Activated CD4-positive, alpha-beta T cell treated with anti-CD3 and anti-CD28 coated beads, Interleukin-2, amount 50 U/mL, for 24 hours (primary cell): Measurements from ENCODE around the gene LSM3.

ENCODE experiments used
- DNase-seq, 2 donors: peaks; one replicate each; pipeline ENCODE4 v3.0.0-alpha.2; 2020; ENCODE audit warnings: low read depth in 1 of 2, low spot score in 1 of 2

Gene LSM3

GRCh38 chr3:14143271-14144225 is 35.1 kb upstream of the LSM3 start:
- no peak for DNase-seq

DNA sequence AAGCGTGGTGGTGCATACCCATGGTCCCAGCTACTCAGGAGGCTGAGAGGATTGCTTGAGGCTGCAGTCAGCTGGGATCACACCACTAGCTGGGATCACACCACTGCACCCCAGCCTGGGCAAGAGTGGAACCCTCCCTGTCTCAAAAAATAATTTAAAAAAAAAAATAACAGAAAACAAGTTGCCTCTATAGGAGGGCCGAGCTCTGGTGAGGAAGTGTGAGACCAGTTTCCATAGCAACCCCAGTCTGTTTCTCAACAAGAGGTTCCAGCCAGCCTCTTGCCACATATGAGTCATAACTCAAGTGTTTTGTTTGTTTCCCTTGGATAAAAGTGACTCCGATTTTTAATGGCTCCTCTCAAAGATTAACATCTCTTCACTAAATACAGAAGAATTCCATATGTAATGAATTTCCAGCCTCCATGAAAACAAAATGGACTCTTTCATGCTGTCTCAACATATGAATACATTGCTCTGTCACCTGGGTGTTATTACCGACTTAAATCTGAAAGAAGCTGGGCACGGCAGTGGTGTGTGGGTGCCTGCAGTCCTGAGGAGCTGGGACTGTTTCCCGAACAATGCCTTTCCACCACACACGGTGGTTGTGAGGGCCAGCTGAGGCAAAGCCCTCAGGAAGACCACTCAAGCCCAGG is 34.1 kb upstream of the LSM3 start:
- peak in 1 of 2 donors; percentile 71 for DNase-seq

GRCh38 chr3:14145236-14145635 is 33.4 kb upstream of the LSM3 start:
- DNase-seq: no peak

- no peak for DNase-seq
Measured at GRCh38 chr3:14145670-14146380, 32.8 kb upstream of the LSM3 start.

- DNase-seq: no peak
Measured at GRCh38 chr3:14146381-14147065, 32.1 kb upstream of the LSM3 start.

DNA sequence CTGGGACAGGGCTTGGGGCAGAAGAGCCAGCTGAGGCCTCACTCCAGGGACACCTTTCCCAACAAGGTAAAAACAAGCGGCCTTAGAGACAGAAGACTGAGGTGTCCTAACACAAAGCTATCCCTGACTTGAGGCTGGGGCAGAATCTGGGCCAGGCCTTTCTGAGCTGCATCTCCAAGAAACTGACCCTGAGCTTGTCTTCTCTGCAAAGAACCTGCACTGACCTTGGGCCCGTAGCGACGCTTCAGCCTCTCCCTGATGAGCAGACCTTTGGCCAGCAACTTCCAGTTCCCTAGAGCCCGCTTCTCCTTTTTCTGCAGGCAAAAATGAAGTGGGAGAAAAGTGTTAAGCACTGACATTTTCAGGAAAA is 31.6 kb upstream of the LSM3 start:
- no peak for DNase-seq

DNA sequence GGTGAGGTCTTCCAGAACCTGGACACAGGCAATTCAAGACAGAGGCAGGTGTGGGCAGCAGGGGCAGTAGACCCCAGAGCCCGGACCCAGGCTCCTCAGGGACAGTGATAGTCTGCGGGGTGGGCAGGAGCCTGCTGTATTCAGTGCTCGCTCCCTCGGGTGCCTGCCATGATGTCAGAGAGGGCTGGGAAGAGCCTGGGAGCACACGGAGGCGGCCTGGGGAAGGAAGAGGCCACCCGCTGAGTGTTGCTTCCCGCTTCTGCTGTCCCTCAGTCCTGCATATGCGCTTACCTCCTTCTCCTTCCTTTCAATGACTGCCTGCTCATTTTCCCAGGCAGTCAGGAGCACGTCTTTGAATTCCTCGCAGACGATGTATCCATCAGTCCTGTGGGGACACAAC is 31.0 kb upstream of the LSM3 start:
- DNase-seq: no peak

- DNase-seq: no peak
Measured at GRCh38 chr3:14148041-14148985, 30.3 kb upstream of the LSM3 start.

- no peak for DNase-seq
Measured at GRCh38 chr3:14150078-14150477, 28.5 kb upstream of the LSM3 start.

- no peak for DNase-seq
Measured at GRCh38 chr3:14150491-14151230, 28.0 kb upstream of the LSM3 start.

- DNase-seq: no peak
Measured at GRCh38 chr3:14151471-14152083, 27.0 kb upstream of the LSM3 start.

- no peak for DNase-seq
Measured at GRCh38 chr3:14152233-14152962, 26.2 kb upstream of the LSM3 start.

DNA sequence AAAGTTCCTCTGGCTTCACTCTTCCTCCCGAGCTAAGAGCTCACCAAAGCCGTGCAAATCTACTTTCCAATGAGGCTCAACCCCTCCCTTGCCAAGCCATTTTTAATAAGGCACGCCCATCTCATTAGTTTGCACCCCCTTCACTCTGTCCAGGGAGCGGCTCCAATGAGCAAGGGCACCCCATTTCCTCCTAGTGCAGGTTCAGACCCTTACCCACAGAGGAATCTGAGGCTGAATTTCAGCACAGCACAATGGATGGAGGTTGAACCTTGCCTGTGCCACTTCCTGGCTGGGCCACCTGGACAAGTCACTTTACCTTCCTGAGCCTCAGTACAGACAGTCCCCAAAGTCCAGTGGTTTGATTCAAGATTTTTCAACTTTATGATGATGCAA is 25.7 kb upstream of the LSM3 start:
- DNase-seq: no peak

GRCh38 chr3:14153663-14154062 is 25.0 kb upstream of the LSM3 start:
- no peak for DNase-seq

GRCh38 chr3:14154276-14154675 is 24.3 kb upstream of the LSM3 start:
- no peak for DNase-seq

DNA sequence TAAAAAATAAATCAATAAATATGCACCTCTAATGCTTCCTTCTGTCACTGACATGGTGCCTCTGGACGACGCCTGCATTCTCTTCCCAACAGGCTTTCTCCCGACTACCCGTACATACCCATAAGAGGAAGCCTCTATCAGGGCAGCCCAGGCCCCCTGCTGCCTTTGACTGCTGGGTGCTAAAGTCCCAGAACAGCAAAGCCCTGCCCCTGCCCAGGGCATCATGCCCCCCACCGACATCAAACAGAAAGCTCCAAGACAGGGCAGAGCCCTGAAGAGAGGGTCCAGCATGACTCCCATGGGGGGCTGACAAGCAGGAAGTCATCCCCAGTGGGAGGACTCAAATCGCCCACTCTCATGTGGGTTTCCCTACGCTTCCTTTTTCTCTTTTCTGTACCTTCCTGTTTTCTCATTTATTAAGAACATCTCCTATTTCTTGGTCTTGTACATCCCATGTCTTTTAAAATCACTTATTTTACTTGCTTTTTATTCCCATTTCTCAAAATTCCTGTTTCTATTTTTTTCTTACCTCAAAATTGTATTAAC is 23.6 kb upstream of the LSM3 start:
- DNase-seq: no peak

DNA sequence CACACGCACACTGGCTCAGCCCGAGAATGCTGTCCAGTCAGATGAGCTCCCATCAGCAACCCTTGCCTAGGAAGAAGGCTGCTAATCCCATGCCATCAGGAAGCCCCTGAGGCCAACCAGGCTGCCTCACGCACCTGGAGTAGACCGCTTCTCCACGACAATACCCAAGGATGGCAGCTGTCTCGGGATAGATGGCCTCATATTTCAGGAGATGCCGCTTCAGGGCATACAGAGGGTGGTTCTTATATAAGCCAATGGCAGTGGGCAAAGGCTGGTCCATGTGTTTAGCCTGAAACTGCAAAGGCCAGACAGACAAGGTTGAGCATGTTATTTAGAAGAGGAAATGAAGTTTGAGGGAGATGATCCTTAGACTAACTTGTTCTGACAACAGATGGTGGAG is 22.4 kb upstream of the LSM3 start:
- no peak for DNase-seq
